Esophagus (tissue), 2 donors: ENCODE data around the gene PTCD1. TPM values are rescaled to one million over a fixed set of nuclear protein-coding genes. Genes with fewer than 3 reads are reported as not detected.
A peak's percentile ranks its signal among the peaks of the same experiment; 100 is the strongest.

Source experiments
- H3K27ac ChIP-seq, 2 donors: one replicate each; pipeline ENCODE4 v1.5.1; 2013; ENCODE audit warnings: low read depth in 2 of 2, mild to moderate bottlenecking in 2 of 2, inconsistent platforms in 1 of 2, low read length in 1 of 2, moderate library complexity in 1 of 2
- H3K27me3 ChIP-seq, 2 donors: one replicate each; pipeline ENCODE4 v1.6.1; 2013; ENCODE audit warnings: low read length in 2 of 2, control low read depth in 1 of 2, mild to moderate bottlenecking in 1 of 2; ENCODE audit not compliant: insufficient read depth in 2 of 2, control insufficient read depth in 1 of 2
- H3K36me3 ChIP-seq, 2 donors: one replicate each; pipeline ENCODE4 v1.6.1; 2013; ENCODE audit warnings: low read length in 1 of 2; ENCODE audit not compliant: control insufficient read depth in 2 of 2, insufficient read depth in 2 of 2
- H3K4me1 ChIP-seq, 2 donors: one replicate each; pipeline ENCODE4 v1.6.1; 2013; ENCODE audit warnings: low read length in 1 of 2; ENCODE audit not compliant: control insufficient read depth in 2 of 2, insufficient read depth in 2 of 2
- H3K4me3 ChIP-seq, 2 donors: one replicate each; pipeline ENCODE4 v1.5.1; 2013; ENCODE audit warnings: low read length in 2 of 2, mild to moderate bottlenecking in 2 of 2, low read depth in 1 of 2, moderate library complexity in 1 of 2
- H3K9me3 ChIP-seq, 2 donors: one replicate each; pipeline ENCODE4 v1.6.1; 2013; ENCODE audit warnings: mild to moderate bottlenecking in 2 of 2, low read depth in 1 of 2, low read length in 1 of 2, moderate library complexity in 1 of 2; ENCODE audit not compliant: control insufficient read depth in 2 of 2, insufficient read depth in 1 of 2
- WGBS, 2 donors: extraction: QIAGEN DNeasy Blood & Tissue Kit; methylation state at CpG; one replicate each; pipeline ENCODE4 v1.1.7; 2013; 5-methylcytosine and 5-hydroxymethylcytosine counted together
- polyA plus RNA-seq, 2 donors: library from polyadenylated mRNA; stranded (reverse); fragments of 200-250 nt; gene quantifications; one replicate each; pipeline ENCODE4 v1.2.3, GENCODE V29; 2013
- donor health status: healthy with polysubstance abuse.
- donor health status: Bipolar disorder and iron deficiency.

PTCD1 gene
- polyA plus RNA-seq, 2 donors: 3.2 to 3.6 TPM

- Histone ChIP-seq H3K4me3 (peak overlapping the region in 1 of 2 donors; percentile 9), H3K27ac (peak overlapping the region; percentile 78 to 86), H3K36me3 (peaks cover 22 to 76% of the 10 kb centered on the region in 2 donors), H3K4me1 (peaks cover 6 to 20% of the 10 kb centered on the region in 2 donors), H3K9me3 (no peaks in the 10 kb centered on the region), H3K27me3 (no peaks in the 10 kb centered on the region)
- WGBS, 2 donors: 83 to 88% methylated on average over 13 of the region's 13 CpGs
Observed at GRCh38 chr7:99452541-99452940, 13.9 kb upstream of the PTCD1 start.

GRCh38 chr7:99451936-99452335, 13.3 kb upstream of the PTCD1 start:
- H3K27ac ChIP-seq: peak overlapping the region; percentile 78 to 86
- no peaks in the 10 kb centered on the region for H3K27me3 ChIP-seq
- no peaks in the 10 kb centered on the region for H3K9me3 ChIP-seq
- H3K4me3 ChIP-seq: no peak overlapping the region
- 73 to 80% methylated on average over 8 of the region's 8 CpGs for WGBS, 2 donors
- H3K4me1 ChIP-seq: peaks cover 6 to 20% of the 10 kb centered on the region in 2 donors
- H3K36me3 ChIP-seq: peaks cover 17 to 70% of the 10 kb centered on the region in 2 donors

- Histone ChIP-seq H3K36me3 (peaks cover 9 to 58% of the 10 kb centered on the region in 2 donors), H3K27ac (no peak overlapping the region), H3K27me3 (no peaks in the 10 kb centered on the region), H3K9me3 (no peaks in the 10 kb centered on the region), H3K4me3 (no peak overlapping the region), H3K4me1 (peaks cover 6 to 20% of the 10 kb centered on the region in 2 donors)
- WGBS, 2 donors: 93 to 96% methylated on average over 5 of the region's 5 CpGs
Observed at GRCh38 chr7:99449326-99449725, 10.7 kb upstream of the PTCD1 start.

- H3K36me3 ChIP-seq: peaks cover 7 to 55% of the 10 kb centered on the region in 2 donors
- H3K4me3 ChIP-seq: no peak overlapping the region
- no peak overlapping the region for H3K27ac ChIP-seq
- H3K4me1 ChIP-seq: peaks cover 6 to 20% of the 10 kb centered on the region in 2 donors
- no peaks in the 10 kb centered on the region for H3K27me3 ChIP-seq
- no peaks in the 10 kb centered on the region for H3K9me3 ChIP-seq
- 92% methylated on average over 10 of the region's 10 CpGs for WGBS, 2 donors
Observed at GRCh38 chr7:99448855-99449254, 10.3 kb upstream of the PTCD1 start.

GRCh38 chr7:99447943-99448342, 9.3 kb upstream of the PTCD1 start:
- Histone ChIP-seq H3K9me3 (no peaks in the 10 kb centered on the region), H3K4me1 (peaks cover 3 to 15% of the 10 kb centered on the region in 2 donors), H3K27ac (no peak overlapping the region), H3K4me3 (no peak overlapping the region), H3K36me3 (peaks cover 10 to 50% of the 10 kb centered on the region in 2 donors), H3K27me3 (no peaks in the 10 kb centered on the region)
- 91% methylated on average over 10 of the region's 10 CpGs for WGBS, 2 donors

GRCh38 chr7:99446096-99446495, 7.5 kb upstream of the PTCD1 start:
- WGBS, 2 donors: 87 to 90% methylated on average over 4 of the region's 4 CpGs
- Histone ChIP-seq H3K9me3 (no peaks in the 10 kb centered on the region), H3K4me1 (peaks cover 0 to 5% of the 10 kb centered on the region in 2 donors), H3K27me3 (no peaks in the 10 kb centered on the region), H3K36me3 (peaks cover 10 to 36% of the 10 kb centered on the region in 2 donors), H3K4me3 (no peak overlapping the region), H3K27ac (no peak overlapping the region)

- Histone ChIP-seq H3K27me3 (no peaks in the 10 kb centered on the region), H3K9me3 (no peaks in the 10 kb centered on the region), H3K36me3 (peaks cover 3% of the 10 kb centered on the region in 2 donors), H3K27ac (no peak overlapping the region), H3K4me1 (peaks cover 5 to 18% of the 10 kb centered on the region in 2 donors), H3K4me3 (peak overlapping the region in 1 of 2 donors; percentile 90)
- WGBS, 2 donors: 71 to 80% methylated on average over 9 of the region's 9 CpGs
Observed at GRCh38 chr7:99440195-99440594, 1.6 kb upstream of the PTCD1 start.

- peaks cover 4 to 6% of the 10 kb centered on the region in 2 donors for H3K36me3 ChIP-seq
- peaks cover 5 to 18% of the 10 kb centered on the region in 2 donors for H3K4me1 ChIP-seq
- H3K4me3 ChIP-seq: peak overlapping the region; percentile 90 to 98
- no peaks in the 10 kb centered on the region for H3K27me3 ChIP-seq
- WGBS, 2 donors: 15 to 18% methylated on average over 19 to 20 of the region's 20 CpGs
- peak overlapping the region; percentile 85 to 86 for H3K27ac ChIP-seq
- H3K9me3 ChIP-seq: no peaks in the 10 kb centered on the region
Observed at GRCh38 chr7:99437946-99438572, 539 bp downstream of the PTCD1 start.

- Histone ChIP-seq H3K27ac (no peak overlapping the region), H3K4me1 (peaks cover 0 to 14% of the 10 kb centered on the region in 2 donors), H3K36me3 (peaks cover 4 to 25% of the 10 kb centered on the region in 2 donors)
Observed at GRCh38 chr7:99433158-99433557, 5.4 kb downstream of the PTCD1 start.

More at GRCh38 chr7:99433158-99433557, 5.4 kb downstream of the PTCD1 start:
- WGBS, 2 donors: 94 to 95% methylated on average over 9 of the region's 9 CpGs
- no peaks in the 10 kb centered on the region for H3K27me3 ChIP-seq
- H3K9me3 ChIP-seq: no peaks in the 10 kb centered on the region
- no peak overlapping the region for H3K4me3 ChIP-seq
